ENCODE measurements around the gene TACC2.

DNA sequence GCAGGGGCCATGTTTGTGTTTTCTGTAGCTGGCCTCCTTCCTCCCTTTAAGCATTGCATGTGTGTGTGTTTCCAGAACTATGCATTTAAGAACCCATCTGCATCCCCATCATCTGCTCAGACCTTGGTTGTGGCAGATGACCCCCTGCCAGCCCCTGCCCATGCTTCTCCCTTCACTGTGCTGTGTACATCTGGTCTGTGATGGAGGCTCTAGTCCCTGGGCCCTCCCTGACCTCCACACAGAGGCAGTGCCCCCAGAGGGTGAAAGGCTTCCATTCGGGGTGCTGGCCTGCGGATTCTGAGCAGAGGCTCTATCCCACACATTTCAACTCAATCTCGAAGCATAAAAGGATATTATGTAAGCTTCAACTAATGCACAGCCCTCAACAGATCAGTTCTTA, 89.4 kb downstream of the TACC2 start:
- TF ChIP-seq, protein P1, sequence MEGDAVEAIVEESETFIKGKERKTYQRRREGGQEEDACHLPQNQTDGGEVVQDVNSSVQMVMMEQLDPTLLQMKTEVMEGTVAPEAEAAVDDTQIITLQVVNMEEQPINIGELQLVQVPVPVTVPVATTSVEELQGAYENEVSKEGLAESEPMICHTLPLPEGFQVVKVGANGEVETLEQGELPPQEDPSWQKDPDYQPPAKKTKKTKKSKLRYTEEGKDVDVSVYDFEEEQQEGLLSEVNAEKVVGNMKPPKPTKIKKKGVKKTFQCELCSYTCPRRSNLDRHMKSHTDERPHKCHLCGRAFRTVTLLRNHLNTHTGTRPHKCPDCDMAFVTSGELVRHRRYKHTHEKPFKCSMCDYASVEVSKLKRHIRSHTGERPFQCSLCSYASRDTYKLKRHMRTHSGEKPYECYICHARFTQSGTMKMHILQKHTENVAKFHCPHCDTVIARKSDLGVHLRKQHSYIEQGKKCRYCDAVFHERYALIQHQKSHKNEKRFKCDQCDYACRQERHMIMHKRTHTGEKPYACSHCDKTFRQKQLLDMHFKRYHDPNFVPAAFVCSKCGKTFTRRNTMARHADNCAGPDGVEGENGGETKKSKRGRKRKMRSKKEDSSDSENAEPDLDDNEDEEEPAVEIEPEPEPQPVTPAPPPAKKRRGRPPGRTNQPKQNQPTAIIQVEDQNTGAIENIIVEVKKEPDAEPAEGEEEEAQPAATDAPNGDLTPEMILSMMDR (IDR thresholded peaks at IDR 0.05) = no peak
- TF ChIP-seq EZH2phosphoT487 (IDR thresholded peaks at IDR 0.05) (no peak), EZH2 (IDR thresholded peaks at IDR 0.05) (no peak)
